Activated CD8-positive, alpha-beta memory T cell treated with anti-CD3 and anti-CD28 coated beads, Interleukin-2, amount 50 U/mL, for 24 hours (primary cell): ENCODE results near the gene HERC2.
"Not testable (repeated sequence)": the region's sequence is repeated elsewhere in the genome, so short reads cannot be mapped to it uniquely, and the experiment has no call there.

ENCODE experiments used
- DNase-seq: peaks from one replicate; pipeline ENCODE4 v3.0.0-alpha.2; 2020; ENCODE audit errors: extremely low read depth

Gene HERC2

GRCh38 chr15:28227303-28227702, 94.7 kb downstream of the HERC2 start:
- DNase-seq = not testable (repeated sequence)

- not testable (repeated sequence) for DNase-seq
Measured at GRCh38 chr15:28222612-28223011, 99.4 kb downstream of the HERC2 start.

- not testable (repeated sequence) for DNase-seq
Measured at GRCh38 chr15:28221696-28222095, 100.3 kb downstream of the HERC2 start.

GRCh38 chr15:28219116-28219515, 102.9 kb downstream of the HERC2 start:
- no peak for DNase-seq

- DNase-seq = not testable (repeated sequence)
Measured at GRCh38 chr15:28216946-28217546, 104.9 kb downstream of the HERC2 start.

GRCh38 chr15:28215521-28215920, 106.5 kb downstream of the HERC2 start:
- DNase-seq = not testable (repeated sequence)

- not testable (repeated sequence) for DNase-seq
Measured at GRCh38 chr15:28214006-28214790, 107.8 kb downstream of the HERC2 start.

- DNase-seq = not testable (repeated sequence)
Measured at GRCh38 chr15:28213393-28213792, 108.6 kb downstream of the HERC2 start.

- no peak for DNase-seq
Measured at GRCh38 chr15:28208583-28208982, 113.4 kb downstream of the HERC2 start.

- DNase-seq = not testable (repeated sequence)
Measured at GRCh38 chr15:28205640-28206039, 116.3 kb downstream of the HERC2 start.

GRCh38 chr15:28203055-28203828, 118.7 kb downstream of the HERC2 start:
- not testable (repeated sequence) for DNase-seq

GRCh38 chr15:28202124-28202523, 119.9 kb downstream of the HERC2 start:
- DNase-seq = not testable (repeated sequence)

GRCh38 chr15:28198215-28198614, 123.8 kb downstream of the HERC2 start:
- not testable (repeated sequence) for DNase-seq

- not testable (repeated sequence) for DNase-seq
Measured at GRCh38 chr15:28197694-28198093, 124.3 kb downstream of the HERC2 start.

GRCh38 chr15:28196581-28196980, 125.4 kb downstream of the HERC2 start:
- not testable (repeated sequence) for DNase-seq

- no peak for DNase-seq
Measured at GRCh38 chr15:28192772-28193171, 129.2 kb downstream of the HERC2 start.

GRCh38 chr15:28191832-28192231, 130.1 kb downstream of the HERC2 start:
- DNase-seq = no peak

GRCh38 chr15:28190391-28191174, 131.4 kb downstream of the HERC2 start:
- no peak for DNase-seq

GRCh38 chr15:28185148-28185895, 136.7 kb downstream of the HERC2 start:
- no peak for DNase-seq

GRCh38 chr15:28184166-28184565, 137.8 kb downstream of the HERC2 start:
- no peak for DNase-seq

GRCh38 chr15:28182731-28183130, 139.2 kb downstream of the HERC2 start:
- no peak for DNase-seq
